ENCODE measurements around the gene DDO.
"Not testable (repeated sequence)": the region's sequence is repeated elsewhere in the genome, so short reads cannot be mapped to it uniquely, and the experiment has no call there.

Gene DDO, protein sequence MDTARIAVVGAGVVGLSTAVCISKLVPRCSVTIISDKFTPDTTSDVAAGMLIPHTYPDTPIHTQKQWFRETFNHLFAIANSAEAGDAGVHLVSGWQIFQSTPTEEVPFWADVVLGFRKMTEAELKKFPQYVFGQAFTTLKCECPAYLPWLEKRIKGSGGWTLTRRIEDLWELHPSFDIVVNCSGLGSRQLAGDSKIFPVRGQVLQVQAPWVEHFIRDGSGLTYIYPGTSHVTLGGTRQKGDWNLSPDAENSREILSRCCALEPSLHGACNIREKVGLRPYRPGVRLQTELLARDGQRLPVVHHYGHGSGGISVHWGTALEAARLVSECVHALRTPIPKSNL

DNA sequence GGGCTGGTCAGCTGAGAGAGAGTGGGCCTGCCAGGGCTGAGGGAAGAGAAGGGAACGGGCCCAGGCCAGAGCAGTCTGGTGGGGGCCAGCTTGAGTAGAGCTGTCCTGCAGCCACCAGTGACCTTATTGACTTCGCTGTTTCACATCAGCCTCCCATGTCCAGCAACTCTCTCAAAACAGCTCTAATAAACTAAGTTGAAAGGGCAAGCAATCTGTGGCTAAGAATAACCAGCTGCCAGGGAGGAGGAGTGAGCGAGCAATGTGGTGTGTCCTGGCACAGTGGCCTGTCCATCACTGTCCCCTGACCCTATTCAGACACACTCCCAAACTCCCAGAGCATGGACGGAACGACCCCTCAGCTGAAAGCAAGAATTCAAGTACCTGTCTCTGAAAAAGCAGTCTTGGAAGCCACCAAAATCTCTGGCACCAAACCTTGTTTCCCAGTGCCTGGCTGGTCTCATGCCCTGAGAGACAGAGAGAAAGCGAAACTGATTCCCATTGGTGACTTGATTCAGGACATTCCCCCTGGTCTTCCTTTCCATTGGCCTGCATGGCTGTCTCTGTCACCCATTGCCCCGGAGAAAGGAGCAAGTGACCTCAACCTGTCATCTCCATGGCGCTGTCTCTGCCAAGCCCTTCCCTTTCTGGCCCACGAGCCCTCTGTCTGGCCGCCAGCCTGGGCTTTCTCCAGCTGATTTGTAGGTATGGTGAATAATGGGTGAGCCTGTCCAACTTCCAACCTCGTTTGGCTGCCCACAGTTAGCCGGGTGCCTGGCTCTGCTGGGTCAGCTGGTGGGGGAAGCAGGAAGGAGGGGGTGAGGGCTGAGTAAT, at the start of gene DDO:
Gene DDO (minus strand): TSS at position 490 of the 831 bp plus-strand sequence. CDS start 2,113 bp downstream, outside the sequence.
- peak; percentile 29 for DNase-seq (ENCODE audit: low read depth)

DNA sequence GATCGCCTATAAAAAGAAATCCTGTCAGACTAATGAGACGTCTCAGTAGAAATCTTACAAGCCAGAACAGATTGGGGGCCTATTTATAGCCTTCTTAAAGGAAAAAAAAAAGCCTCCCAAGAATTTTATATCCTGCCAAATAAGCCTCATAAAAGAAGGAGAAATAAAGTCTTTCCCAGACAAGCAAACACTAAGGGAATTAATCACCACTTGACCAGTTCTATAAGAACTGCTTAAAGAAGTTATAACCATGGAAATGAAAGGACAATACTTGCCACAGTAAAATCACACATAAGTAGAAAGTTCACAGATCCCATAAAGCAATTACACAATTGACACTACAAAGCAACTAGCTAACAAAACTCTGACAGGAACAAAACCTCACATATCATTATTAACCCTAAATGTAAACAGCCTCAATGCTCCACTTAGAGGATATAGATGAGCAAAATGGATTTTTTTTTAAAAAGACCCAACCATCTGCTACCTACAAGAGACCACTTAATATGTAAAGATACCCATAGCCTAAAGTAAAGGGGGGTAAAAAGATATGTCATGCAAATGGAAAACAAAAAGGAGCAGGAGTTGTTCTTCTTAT, 47.6 kb upstream of the DDO start:
- no peak for DNase-seq (ENCODE audit: low read depth)

DNA sequence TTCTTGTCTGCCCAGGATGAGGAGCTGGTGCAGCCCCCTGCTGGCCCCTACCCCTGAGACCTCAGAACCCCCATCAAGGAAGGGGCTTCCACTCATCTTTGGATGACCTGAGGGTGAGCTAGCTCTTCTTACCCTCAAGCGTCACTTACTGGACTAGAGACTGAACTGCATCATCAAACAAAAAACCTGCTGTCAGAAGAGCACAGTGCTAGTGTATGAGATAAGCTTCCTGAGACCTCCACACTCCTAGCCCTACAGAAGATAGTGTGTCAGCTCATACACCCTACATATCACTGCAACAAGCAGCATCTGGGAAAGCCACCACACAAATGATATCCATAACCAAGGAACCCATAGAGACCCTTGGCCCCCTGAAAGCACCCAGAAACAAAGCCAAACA, 46.0 kb upstream of the DDO start:
- DNase-seq (ENCODE audit: low read depth) = no peak

DNA sequence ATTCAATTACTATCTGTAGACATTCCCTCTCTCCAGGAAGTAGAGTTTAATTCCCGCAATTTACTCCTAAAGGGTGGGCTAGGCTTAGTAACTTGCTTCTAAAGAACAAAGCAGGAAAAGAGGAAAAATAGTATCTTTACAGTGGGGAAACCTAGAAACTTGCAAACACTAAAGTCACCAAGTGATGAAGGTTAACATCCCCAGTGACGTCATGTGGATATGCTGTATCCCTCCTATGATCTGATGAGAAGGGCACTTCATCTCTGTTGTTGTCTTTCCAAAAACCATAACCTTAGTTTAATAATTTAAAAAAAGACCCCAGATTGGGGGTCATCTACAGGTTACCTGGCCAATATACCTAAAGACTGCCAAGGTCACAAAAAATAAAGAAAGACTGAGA, 43.8 kb upstream of the DDO start:
- no peak for DNase-seq (ENCODE audit: low read depth)

DNA sequence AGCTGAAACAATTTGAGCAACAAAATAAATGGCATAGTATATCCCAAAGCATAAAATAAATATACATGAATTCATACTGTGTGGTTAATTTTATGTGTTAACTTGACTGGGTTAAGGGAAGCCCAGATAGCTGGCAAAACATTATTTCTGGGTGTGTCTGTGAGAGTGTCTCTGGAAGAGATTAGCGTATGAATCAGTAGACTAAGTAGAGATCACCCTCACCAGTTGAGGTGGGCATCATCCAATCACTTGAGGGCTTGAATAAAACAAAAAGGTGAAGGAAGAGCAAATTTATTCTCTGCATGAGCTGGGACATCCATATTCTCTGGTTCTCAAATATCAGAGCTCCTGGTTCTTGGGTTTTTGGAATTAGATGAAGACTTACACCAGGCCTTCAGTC, 43.1 kb upstream of the DDO start:
- DNase-seq (ENCODE audit: low read depth) = no peak

DNA sequence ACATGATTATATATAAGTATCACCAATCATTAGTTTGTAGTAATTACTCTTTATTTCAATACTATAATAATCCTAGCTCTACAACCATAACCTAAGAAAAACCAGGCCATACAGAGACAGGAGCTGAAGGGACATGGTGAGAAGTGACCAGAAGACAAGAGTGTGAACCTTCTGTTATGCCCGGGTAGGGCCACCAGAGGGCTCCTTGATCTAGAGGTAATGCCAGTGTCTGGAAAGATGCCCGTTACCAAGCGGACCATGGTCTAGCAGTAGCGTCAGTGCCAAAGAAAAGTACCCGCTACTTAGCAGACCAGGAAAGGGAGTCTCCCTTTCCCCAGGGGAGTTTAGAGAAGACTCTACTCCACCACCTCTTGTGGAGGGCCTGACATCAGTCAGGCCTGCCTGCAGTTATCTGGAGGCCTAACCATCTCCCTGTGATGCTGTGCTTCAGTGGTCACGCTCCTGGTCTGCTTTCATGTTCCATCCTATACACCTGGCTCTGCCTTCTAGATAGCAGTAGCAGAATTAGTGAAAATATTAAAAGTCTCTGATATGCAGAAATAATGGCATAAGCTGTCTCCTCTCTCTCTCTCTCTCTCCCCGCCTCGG, 42.3 kb upstream of the DDO start:
- not testable (repeated sequence) for DNase-seq (ENCODE audit: low read depth)

DNA sequence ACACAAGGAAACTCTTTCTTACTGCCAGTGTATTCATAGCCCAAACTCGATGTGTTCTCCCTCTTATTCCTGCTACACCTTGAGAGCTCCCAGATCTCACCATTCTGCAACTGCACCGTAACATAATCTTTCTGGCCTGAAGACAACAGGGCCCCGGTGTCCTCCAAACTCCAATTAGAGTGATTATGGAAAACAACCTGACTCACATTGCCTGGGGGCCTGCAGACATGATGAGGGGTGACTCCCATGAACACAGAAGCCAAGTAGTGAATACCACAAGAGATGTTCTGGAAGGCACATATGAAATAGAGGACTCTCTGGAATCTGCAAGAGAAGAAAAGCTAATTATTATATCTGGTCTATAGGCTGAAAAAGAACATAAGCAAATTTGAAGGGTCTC, 41.3 kb upstream of the DDO start:
- DNase-seq (ENCODE audit: low read depth) = no peak

DNA sequence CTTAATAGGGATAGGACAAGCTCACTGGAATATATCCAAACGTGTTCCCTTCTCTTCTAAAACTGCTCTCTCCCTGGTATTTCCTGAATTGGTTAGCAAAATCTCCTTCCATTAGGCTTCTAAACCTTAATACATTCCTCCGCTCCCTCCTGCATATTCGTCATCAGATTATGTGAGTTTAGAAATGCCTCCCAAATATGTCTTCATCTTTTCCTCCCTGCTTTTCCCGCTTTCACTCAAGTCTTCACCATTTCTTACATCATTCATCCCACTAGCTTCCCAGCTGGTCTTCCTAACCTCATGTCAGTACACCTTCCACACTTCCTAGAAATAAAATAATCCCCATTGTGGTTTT, 34.1 kb upstream of the DDO start:
- DNase-seq (ENCODE audit: low read depth) = no peak

DNA sequence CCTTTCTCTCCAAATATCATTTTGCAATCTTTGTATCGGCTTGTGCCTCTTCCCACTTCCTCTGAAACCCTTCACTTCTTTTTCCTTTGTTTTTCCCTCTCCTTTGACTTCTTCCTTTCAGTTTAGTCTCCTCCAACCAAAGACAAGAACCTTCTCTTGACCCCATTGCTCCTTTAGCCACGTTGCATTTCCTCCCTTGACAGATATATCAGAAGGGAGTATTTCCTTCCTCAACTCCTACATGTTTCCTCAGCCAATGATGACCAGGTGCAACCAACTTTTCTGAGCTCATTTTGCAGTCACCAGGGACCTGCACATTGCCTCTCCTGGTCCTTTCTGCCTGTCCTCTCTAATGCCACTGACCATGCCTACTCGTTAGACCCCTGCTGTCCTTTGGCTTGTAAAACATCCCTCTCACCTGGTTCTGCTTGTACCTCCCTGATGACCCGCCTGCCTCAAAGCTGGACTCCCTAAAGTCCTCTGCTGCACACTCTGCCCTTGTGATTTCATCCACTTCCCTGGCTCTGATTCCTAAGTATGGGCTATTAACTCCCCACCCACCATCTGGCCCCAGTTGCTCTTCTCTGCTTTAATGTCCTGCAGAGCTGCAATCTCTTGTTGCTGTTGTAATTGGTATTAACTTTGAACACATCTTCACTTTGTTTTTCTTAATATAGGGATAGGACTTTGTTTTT, 33.6 kb upstream of the DDO start:
- DNase-seq (ENCODE audit: low read depth) = no peak

DNA sequence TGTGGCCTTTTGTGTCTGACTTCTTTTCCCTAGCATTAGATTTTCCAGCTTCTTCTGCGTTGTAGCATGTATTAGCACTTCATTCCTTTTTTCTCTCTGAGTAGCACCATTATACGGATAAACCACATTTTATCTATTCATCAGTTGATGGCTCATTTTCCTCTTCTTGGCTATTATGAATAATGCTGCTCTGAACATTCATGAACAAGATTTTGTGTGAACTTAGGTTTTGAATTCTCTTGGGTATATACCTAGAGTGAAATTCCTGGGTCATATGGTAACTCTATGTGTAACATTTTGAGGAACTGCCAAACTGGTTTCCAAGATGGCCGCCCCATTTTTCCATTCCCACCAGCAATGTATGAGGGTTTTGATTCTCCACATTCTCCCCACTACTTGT, 32.4 kb upstream of the DDO start:
- DNase-seq (ENCODE audit: low read depth) = no peak

DNA sequence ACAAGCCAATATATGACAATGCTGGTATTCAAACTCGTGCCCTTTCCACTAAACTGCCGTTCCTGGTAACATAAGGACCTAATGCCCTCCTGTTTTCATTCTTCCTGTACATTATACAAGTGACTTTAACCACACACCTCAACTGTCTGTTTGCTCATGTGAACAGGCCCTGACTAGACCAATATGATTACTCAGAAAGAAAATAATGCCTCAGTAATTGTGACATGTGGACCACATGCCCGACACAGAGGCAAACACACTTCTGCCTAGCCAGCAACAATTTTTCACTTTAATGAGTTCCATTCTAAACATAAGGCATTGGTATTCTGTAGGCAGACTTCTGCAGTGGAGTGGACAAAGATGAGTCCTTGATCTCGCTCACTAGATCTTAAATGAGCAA, 31.0 kb upstream of the DDO start:
- no peak for DNase-seq (ENCODE audit: low read depth)

DNA sequence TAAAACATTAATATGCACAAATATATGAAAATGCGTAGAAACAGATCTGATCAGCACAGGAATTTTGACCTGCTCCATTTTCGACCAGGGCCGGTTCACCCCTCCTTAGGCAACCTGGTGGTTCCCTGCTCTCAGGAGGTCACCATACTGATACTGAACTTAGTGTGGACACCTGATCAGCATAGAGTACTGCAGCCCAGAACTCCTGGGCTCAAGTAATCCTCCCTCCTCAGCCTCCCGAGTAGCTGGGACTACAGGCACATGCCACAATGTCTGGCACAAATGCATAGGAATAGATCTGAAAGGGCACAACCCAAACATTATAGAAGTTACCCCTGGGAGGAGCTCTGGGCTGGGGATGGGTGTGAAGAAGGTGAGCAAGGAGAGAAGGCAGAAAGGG, 24.7 kb upstream of the DDO start:
- no peak for DNase-seq (ENCODE audit: low read depth)

DNA sequence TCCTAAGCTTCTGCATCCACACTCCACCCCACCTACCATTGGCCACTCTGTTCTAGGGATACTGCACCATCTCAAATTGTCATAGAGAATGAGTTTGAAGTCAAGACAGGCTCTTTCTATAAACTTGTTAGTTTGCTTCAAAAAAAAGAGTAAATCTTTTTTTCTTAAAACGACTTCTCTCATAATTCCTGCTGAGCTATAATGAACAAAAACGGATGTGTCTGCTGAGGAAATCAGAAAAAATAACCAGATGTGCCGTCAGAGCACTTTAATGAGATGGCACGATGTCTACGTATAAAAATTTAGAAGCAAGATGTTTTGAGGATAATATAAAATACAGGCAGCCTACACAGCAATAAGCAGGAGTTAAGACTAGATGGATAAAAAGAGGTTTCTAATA, 24.0 kb upstream of the DDO start:
- DNase-seq (ENCODE audit: low read depth) = no peak

DNA sequence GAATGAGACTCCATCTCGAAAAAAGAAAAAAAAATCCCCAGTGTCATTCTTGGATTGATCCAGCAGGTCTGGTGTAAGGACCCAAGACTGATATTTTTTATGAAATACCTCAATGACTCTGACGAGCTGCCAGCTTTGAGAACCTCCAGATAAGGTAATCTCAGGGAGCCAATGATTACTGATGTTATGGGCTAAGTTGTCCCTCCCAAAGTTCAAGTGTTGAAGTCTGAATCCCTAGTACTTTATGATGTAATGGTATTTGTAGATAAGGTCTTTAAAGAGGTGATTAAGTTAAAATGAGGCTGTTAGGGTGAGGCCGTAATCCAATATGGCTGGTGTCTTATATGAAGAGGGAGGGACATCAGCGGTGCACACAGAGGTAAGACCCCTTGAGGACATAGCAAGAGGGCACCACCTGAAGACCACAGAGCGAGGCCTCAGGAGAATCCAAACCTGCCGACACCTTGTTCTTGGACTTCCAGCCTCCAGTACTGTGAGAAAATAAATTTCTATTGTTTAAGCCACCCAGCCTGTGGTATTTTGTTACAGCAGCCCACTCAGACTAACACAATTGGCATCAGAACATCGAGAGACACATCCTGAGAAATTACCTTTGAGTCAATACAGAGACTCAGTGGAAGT, 19.7 kb upstream of the DDO start:
- DNase-seq (ENCODE audit: low read depth) = no peak

DNA sequence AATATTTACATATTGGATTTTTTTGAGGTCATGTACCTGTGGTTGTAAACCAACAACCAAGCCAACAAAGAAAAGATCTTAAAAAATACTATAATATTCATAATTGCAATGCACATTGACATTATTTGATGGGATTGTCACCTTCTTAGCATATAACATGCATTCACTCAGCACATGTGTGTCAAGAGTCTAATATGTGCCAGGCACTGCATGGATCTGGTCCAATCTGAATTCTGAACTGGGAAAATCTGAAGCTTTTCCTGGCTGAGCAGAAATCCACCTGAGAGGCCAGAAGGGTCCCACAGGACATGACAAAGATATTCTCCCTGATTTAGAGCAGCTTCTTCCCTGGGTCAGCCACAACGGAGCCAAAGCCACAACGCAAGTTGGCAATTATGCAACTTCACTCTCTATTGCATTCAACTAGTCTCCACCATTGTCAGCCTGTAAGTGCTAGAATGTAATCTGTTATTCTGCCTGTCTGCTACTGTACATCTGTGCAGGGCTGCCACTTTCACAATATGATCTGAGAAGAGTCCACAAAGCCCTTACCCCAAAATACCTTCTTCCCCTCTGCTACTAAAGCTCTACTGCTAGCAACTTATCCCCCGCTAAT, 17.0 kb upstream of the DDO start:
- DNase-seq (ENCODE audit: low read depth) = no peak

DNA sequence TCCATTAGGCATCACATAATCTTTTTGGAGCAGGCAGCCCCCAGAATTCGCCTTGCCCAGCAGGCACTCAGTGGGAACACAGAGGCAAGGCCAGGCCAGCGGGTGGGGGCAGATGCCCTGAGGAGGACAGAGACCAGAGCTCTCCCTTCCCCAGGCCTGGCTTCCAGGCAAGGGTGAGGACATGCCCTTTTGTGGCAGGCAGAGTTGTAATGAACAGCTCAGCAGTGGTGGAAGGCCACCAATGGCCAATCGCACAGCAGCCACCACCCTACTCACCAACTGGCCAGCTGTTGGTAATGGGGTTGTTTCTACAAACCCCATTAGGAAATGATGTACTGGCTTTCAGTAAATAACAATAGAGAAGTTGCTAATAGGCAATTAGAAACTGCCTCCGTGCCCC, 15.4 kb upstream of the DDO start:
- no peak for DNase-seq (ENCODE audit: low read depth)

DNA sequence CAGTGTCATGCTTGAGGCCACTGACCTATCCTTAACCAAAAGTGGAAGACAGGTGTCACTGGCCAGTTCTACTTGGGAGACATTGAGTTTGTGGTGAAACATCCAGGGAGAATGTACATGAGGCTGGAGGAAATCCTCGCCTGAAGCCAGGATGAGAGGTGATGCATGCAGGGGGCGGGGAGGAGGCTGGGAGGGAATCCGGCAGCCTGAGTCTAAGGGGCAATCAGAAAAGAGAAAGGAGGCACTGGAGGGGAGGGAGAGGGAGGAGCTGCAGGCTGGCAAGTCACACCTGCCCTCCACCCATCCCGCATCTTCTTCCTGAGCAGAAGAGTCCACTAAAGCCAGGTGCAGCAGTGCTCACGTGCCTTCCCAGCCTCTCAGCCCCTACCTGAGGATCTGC, 14.9 kb upstream of the DDO start:
- DNase-seq (ENCODE audit: low read depth) = no peak

DNA sequence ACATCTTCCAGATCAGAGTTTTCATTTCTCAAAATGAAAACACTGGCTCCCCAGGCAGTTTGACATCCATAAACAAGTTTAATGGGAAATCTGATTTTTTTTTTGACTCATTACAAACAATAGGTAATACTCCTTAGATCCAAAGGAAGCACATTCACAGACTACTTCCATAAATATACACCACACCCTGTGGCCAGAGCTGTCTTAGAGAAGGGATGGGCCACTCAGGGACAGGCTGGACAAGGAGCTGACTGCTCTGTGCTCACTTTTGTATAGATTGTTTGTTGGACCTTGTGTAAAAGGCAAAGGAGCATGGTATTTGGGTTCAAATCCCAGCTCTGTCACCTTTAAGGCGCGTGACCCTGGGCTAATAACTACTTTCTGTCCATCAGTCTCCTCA, 12.8 kb upstream of the DDO start:
- no peak for DNase-seq (ENCODE audit: low read depth)

DNA sequence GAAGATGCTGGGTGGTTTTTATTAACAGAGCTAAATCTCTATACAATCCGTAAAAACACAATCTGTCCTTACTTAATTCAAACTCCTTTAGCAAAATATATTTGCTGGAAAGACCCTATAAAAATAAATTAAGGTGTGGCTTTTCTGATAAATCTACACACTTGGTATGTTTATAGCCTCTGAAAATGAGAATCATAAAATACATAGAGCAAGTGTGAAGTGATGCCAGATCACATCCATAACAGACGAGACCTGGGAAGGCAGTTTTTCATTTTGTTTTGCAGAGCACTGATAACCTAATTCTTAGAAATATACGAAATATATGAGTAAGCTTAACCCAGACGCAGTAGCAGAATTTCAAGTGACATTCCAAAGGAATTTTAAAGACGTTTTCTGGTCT, 10.4 kb upstream of the DDO start:
- DNase-seq (ENCODE audit: low read depth) = no peak

DNA sequence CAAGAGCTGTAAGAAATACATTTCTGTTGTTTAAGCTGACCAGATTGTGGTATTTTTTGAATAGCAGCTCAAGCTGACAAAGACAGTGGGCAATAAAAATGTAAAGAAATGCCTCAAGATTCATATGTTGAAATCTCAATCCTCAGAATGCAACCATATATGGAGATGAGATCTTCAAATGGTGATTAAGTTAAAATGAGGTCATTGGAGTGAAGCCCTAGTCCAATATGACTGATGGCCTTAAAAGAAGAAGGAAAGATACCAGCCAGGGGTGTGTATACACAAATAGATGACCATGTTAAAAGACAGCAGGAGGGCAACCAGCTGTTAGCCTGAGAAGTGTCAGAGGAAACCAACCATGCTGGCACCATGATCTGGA, 7.1 kb upstream of the DDO start:
- DNase-seq (ENCODE audit: low read depth) = no peak

DNA sequence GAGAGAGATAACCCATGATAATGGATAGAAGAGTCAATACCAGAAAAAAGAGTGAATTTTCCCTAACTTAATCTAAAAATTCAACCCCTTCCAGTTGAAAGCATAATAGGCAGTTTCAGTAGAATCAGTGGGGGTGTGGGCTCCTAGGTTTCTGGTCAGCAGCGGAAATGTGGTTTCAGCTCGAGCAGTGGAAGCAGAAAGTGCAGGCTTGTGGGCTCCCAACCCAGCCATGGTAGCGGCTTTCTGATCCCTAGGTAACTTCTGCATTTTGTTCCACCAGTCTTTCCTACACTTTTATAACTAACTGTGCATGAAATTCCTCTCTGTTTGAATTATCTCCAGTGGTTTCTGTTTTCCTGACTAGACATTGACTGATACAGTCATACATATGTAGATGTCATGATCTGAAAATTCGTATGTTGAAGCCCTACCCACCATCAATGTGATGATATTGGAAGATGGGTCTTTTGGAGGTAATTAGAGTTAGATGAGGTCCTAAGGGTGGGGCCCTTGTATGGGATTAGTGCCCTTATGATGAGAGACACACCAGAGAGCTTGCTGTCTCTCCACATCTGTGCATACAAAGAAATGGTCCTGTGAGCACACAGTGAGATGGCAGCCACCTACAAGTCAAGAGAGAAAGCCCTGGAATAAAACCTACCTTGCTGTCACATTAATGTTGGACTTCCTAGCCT, 6.5 kb upstream of the DDO start:
- DNase-seq (ENCODE audit: low read depth) = no peak

Measured in HS-5 (cell line).